Mesenchymal stem cell (in vitro differentiated cells and primary cell): ENCODE results near the gene KHDC4.

Experiments
- DNase-seq: peaks from one replicate; pipeline ENCODE4 v3.0.0-alpha.2; 2013
- H2AFZ ChIP-seq: one replicate; pipeline ENCODE4 v1.6.1; 2013; ENCODE audit warnings: low read depth, mild to moderate bottlenecking, control low read depth, inconsistent platforms, low read length, moderate library complexity
- H2AK5ac ChIP-seq: 2 replicates; pipeline ENCODE4 v1.6.1; 2013; ENCODE audit warnings: low read length, moderate library complexity, mild to moderate bottlenecking, inconsistent platforms; ENCODE audit not compliant: severe bottlenecking
- H2BK120ac ChIP-seq: one replicate; pipeline ENCODE4 v1.6.1; 2013; ENCODE audit warnings: low read depth, mild to moderate bottlenecking, inconsistent platforms, low read length, moderate library complexity
- H2BK12ac ChIP-seq, 2 experiments: one replicate each; pipeline ENCODE4 v1.6.1; 2013; ENCODE audit warnings: inconsistent platforms in 2 of 2, low read length in 2 of 2, mild to moderate bottlenecking in 2 of 2, moderate library complexity in 2 of 2, control low read depth in 1 of 2
- H2BK15ac ChIP-seq: one replicate; pipeline ENCODE4 v1.6.1; 2013; ENCODE audit warnings: mild to moderate bottlenecking, low read depth, inconsistent platforms; ENCODE audit not compliant: poor library complexity, severe bottlenecking
- H2BK5ac ChIP-seq: 2 replicates; pipeline ENCODE4 v1.6.1; 2013; ENCODE audit warnings: low read depth, mild to moderate bottlenecking, low read length, control low read depth, inconsistent platforms; ENCODE audit not compliant: poor library complexity, severe bottlenecking
- H3K14ac ChIP-seq, 2 experiments: one replicate each; pipeline ENCODE4 v1.6.1; 2013; ENCODE audit warnings: inconsistent platforms in 2 of 2, low read length in 2 of 2, control low read depth in 1 of 2, mild to moderate bottlenecking in 1 of 2, moderate library complexity in 1 of 2
- H3K18ac ChIP-seq, 2 experiments: one replicate each; pipeline ENCODE4 v1.6.1; 2013; ENCODE audit warnings: inconsistent platforms in 2 of 2, low read length in 2 of 2, control low read depth in 1 of 2, low read depth in 1 of 2, mild to moderate bottlenecking in 1 of 2
- H3K23ac ChIP-seq, 2 experiments: one replicate each; pipeline ENCODE4 v1.6.1; 2013; ENCODE audit warnings: inconsistent platforms in 2 of 2, low read length in 2 of 2, mild to moderate bottlenecking in 2 of 2, moderate library complexity in 2 of 2, control low read depth in 1 of 2
- H3K27ac ChIP-seq: 2 replicates; pipeline ENCODE4 v1.5.1; 2013; ENCODE audit warnings: mild to moderate bottlenecking, moderate library complexity, low read length, control low read depth, inconsistent platforms; ENCODE audit not compliant: poor library complexity, severe bottlenecking
- H3K27me3 ChIP-seq, 2 experiments: 2 replicates each; pipeline versions ENCODE4 v1.6.1 to v1.7.0; 2013; ENCODE audit warnings: low read length in 2 of 2, mild to moderate bottlenecking in 2 of 2, moderate library complexity in 2 of 2, control low read depth in 1 of 2, inconsistent platforms in 1 of 2; ENCODE audit not compliant: control insufficient read depth in 1 of 2, insufficient read depth in 1 of 2
- H3K36me3 ChIP-seq, 2 experiments: 2 replicates each; pipeline versions ENCODE4 v1.6.1 to v1.7.0; 2013; ENCODE audit warnings: low read length in 2 of 2, control low read depth in 1 of 2, inconsistent platforms in 1 of 2, low read depth in 1 of 2, mild to moderate bottlenecking in 1 of 2; ENCODE audit not compliant: insufficient read depth in 2 of 2, control insufficient read depth in 1 of 2
- H3K4ac ChIP-seq, 2 experiments: one replicate each; pipeline ENCODE4 v1.6.1; 2013; ENCODE audit warnings: inconsistent platforms in 2 of 2, low read length in 2 of 2, mild to moderate bottlenecking in 2 of 2, moderate library complexity in 2 of 2, control low read depth in 1 of 2, low read depth in 1 of 2
- H3K4me1 ChIP-seq: 2 replicates; pipeline ENCODE4 v1.6.1; 2013; ENCODE audit warnings: low read depth, low read length, control low read depth; ENCODE audit not compliant: control insufficient read depth, insufficient read depth
- H3K4me2 ChIP-seq: 2 replicates; pipeline ENCODE4 v1.6.1; 2013; ENCODE audit warnings: low read length, mild to moderate bottlenecking, inconsistent platforms; ENCODE audit not compliant: poor library complexity, severe bottlenecking
- H3K4me3 ChIP-seq, 2 experiments: 2 replicates each; pipeline versions ENCODE4 v1.5.1 to v1.7.0; 2013; ENCODE audit warnings: low read length in 2 of 2, mild to moderate bottlenecking in 2 of 2, control low read depth in 1 of 2, low read depth in 1 of 2; ENCODE audit not compliant: insufficient read depth in 1 of 2
- H3K79me1 ChIP-seq: replicated peaks from 2 replicates; pipeline ENCODE4 v1.6.1; 2013; ENCODE audit warnings: mild to moderate bottlenecking, control low read depth, low read length, inconsistent platforms; ENCODE audit not compliant: poor library complexity, severe bottlenecking
- H3K9ac ChIP-seq: 2 replicates; pipeline ENCODE4 v1.7.0; 2013; ENCODE audit warnings: mild to moderate bottlenecking, low read length, moderate library complexity
- H3K9me3 ChIP-seq: 2 replicates; pipeline ENCODE4 v1.7.0; 2013; ENCODE audit warnings: mild to moderate bottlenecking, low read length; ENCODE audit not compliant: control insufficient read depth
- H4K8ac ChIP-seq: one replicate; pipeline ENCODE4 v1.6.1; 2013; ENCODE audit warnings: inconsistent platforms, mild to moderate bottlenecking, low read length, moderate library complexity
- H4K91ac ChIP-seq: one replicate; pipeline ENCODE4 v1.6.1; 2013; ENCODE audit warnings: mild to moderate bottlenecking, low read length, inconsistent platforms
- WGBS: methylation state at CpG from one replicate; pipeline ENCODE4 v1.1.7; 2013; ENCODE audit warnings: mixed read lengths; 5-methylcytosine and 5-hydroxymethylcytosine counted together

The KHDC4 gene

DNA sequence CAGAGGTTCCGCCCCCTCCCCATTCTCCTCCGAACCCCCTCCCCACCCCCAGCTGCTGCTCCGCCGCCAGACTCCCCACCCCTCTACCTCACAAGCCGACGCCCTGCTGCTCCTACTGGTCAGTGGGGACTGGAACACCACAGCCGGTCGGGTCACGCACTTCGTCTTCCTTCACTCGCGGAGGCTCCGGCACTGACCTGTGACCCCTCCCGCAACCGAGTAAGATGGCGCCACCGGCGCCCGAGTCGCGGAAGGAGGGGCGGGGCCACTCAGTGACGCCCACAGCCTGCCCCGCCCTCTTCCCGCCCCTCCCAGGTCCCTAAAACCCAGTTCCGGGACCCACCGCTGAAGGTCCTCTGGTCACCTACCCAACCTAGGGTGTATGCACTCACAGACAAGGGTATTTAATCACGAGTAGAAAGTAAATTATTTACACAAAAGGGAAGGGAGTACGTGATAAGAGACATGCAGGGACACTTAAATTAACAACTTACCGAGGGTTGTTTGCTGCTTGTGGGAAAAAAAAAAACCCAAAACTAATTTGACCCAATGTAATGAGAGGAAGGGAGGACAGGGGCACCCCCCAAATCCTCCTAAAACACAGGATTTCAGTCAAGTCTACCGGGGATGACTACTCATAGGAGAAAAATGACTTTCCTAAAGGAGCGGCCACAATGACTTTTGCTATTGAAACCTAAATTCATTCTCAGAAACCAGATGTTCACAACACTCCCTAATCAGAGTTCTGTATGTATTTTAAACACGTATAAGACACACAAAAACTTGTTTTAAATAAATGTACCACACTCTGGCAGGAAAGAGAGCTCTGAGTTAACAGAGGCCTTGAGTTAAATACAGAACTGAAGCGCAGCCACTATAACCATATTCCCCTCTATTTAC lies 22.8 kb downstream of the KHDC4 start, which contains the start of gene RIT1:
TSS of gene RIT1 (minus strand) at position 194 of the 900 bp plus-strand sequence. CDS start 588 bp downstream, outside the sequence.
- 10% methylated on average over 27 of the region's 34 CpGs for WGBS
- Histone ChIP-seq H3K27ac (peak within 1 kb of the TSS; percentile 63), H3K36me3 (peaks cover 33 to 79% of the 10 kb centered on the region in 2 experiments)

DNA sequence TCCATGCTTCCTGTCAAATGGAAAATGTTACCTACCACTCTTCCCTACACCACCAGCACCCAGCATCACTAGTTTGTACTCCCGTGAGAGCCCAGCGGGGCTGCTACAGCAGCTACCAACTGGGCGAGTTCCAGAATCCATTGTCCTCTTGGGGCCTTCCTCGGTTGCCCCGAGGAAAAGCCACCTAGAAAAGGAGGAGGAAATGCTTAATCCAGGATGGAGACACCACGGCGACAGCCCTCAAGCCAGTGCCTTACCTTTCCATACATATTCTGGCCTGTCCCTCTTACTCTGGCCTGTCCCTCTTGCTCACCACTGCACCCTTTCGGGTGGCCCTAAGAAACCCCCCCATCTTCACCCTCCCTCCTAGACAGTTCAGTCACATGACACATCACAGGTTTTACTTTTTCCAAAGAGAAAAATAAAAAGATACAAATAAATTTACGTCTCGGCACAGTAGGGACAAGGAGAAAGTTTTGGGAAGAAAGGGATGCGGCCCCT lies 23.5 kb downstream of the KHDC4 start:
- Histone ChIP-seq H2BK5ac (no peak overlapping the region), H3K79me1 (peaks cover 9% of the 10 kb centered on the region), H3K4me2 (peak overlapping the region; percentile 95), H4K91ac (peak overlapping the region; percentile 57), H3K14ac (peak overlapping the region in 1 of 2 experiments; percentile 95), H3K27me3 (no peaks in the 10 kb centered on the region), H3K36me3 (peaks cover 34 to 79% of the 10 kb centered on the region in 2 experiments), H2AK5ac (peak overlapping the region; percentile 98), H3K27ac (peak overlapping the region; percentile 63), H2AFZ (peak overlapping the region; percentile 42), H3K23ac (no peak overlapping the region), H2BK15ac (no peak overlapping the region), H3K9me3 (no peaks in the 10 kb centered on the region), H3K18ac (peak overlapping the region; percentile 77 to 97), H4K8ac (peak overlapping the region; percentile 52), H2BK12ac (peak overlapping the region in 1 of 2 experiments; percentile 72), H2BK120ac (peak overlapping the region; percentile 52), H3K4ac (peak overlapping the region; percentile 46 to 99), H3K4me3 (peak overlapping the region; percentile 82 to 97), H3K9ac (peak overlapping the region; percentile 99), H3K4me1 (peaks cover 2% of the 10 kb centered on the region)
- DNase-seq, result peak; percentile 71
- 11% methylated on average over 8 of the region's 11 CpGs for WGBS

More for the DNA sequence above, 22.8 kb downstream of the KHDC4 start, which contains the start of gene RIT1:
- Histone ChIP-seq H2BK15ac (no peak within 1 kb of the TSS), H4K8ac (peak within 1 kb of the TSS; percentile 52), H3K4me2 (peak within 1 kb of the TSS; percentile 95), H2AFZ (peak within 1 kb of the TSS; percentile 60), H3K4me1 (peaks cover 2% of the 10 kb centered on the region), H3K27me3 (no peaks in the 10 kb centered on the region), H3K23ac (peak within 1 kb of the TSS in 1 of 2 experiments; percentile 66), H2BK120ac (peak within 1 kb of the TSS; percentile 52), H2AK5ac (peak within 1 kb of the TSS; percentile 98), H2BK5ac (no peak within 1 kb of the TSS), H2BK12ac (peak within 1 kb of the TSS in 1 of 2 experiments; percentile 72), H3K9ac (peak within 1 kb of the TSS; percentile 99), H3K14ac (peak within 1 kb of the TSS in 1 of 2 experiments; percentile 95), H3K18ac (peak within 1 kb of the TSS; percentile 77 to 97), H3K79me1 (peaks cover 9% of the 10 kb centered on the region), H3K4ac (peak within 1 kb of the TSS; percentile 46 to 99), H4K91ac (peak within 1 kb of the TSS; percentile 80), H3K9me3 (no peaks in the 10 kb centered on the region), H3K4me3 (peak within 1 kb of the TSS; percentile 82 to 97)
- peak; percentile 92 for DNase-seq

DNA sequence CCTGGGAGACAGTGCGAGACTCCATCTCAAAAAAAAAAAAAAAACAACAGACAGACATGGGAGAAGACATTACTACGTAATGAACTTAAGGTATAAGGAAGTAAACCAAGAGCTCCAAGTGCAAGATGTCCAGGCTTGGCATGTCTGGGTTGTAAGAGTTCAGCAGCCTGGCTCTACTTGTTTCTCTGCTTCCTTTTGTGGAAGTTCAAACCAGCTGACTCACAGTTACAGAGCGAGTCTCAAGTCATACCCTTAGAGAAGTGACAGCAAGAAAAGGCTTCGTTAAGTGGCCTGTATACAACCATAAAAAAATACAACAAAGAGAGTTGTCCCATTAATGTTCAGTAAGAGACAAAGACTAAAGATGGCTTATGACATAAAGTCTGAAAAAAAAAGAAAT lies 24.3 kb downstream of the KHDC4 start:
- DNase-seq, result peak; percentile 78
- H3K4me1 ChIP-seq, result peaks cover 2% of the 10 kb centered on the region
- H4K91ac ChIP-seq, result no peak overlapping the region
- H2BK15ac ChIP-seq, result no peak overlapping the region
- no peak overlapping the region for H3K14ac ChIP-seq
- H3K4ac ChIP-seq, result peak overlapping the region in 1 of 2 experiments; percentile 41
- H3K18ac ChIP-seq, result no peak overlapping the region
- no peak overlapping the region for H2BK120ac ChIP-seq
- H3K9me3 ChIP-seq, result no peaks in the 10 kb centered on the region
- H2BK5ac ChIP-seq, result no peak overlapping the region
- H2AK5ac ChIP-seq, result no peak overlapping the region
- no peak overlapping the region for H4K8ac ChIP-seq
- 36% methylated on average over 2 of the region's 4 CpGs for WGBS
- peaks cover 12% of the 10 kb centered on the region for H3K79me1 ChIP-seq
- H2BK12ac ChIP-seq, result no peak overlapping the region
- no peak overlapping the region for H3K23ac ChIP-seq
- H3K4me2 ChIP-seq, result no peak overlapping the region
- H3K36me3 ChIP-seq, result peaks cover 34 to 79% of the 10 kb centered on the region in 2 experiments
- peak overlapping the region; percentile 10 for H3K27ac ChIP-seq
- peak overlapping the region; percentile 99 for H3K9ac ChIP-seq
- H2AFZ ChIP-seq, result no peak overlapping the region
- H3K4me3 ChIP-seq, result peak overlapping the region in 1 of 2 experiments; percentile 97
- H3K27me3 ChIP-seq, result no peaks in the 10 kb centered on the region

DNA sequence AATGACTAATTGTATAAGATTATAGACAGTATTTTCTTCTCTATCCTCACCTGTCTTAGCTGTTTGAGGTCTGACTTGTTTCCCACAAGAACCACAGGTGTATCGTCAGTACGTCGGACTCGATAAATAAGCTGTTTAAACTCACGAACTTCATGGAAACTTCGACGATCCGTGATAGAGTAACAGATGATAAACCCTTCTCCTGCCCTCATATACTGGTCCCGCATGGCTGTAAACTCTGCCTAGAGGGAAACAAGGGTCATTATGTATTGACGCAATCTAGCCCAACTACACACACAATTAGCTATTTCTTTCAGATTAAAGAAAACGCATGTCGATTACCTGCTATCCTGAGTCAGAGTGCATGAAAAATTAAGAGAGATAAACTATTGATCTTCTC lies 30.0 kb downstream of the KHDC4 start:
- no peaks in the 10 kb centered on the region for H3K9me3 ChIP-seq
- peaks cover 54 to 91% of the 10 kb centered on the region in 2 experiments for H3K36me3 ChIP-seq
- H3K4me3 ChIP-seq, result no peak overlapping the region
- H3K14ac ChIP-seq, result no peak overlapping the region
- no peak overlapping the region for H2AK5ac ChIP-seq
- H3K27me3 ChIP-seq, result no peaks in the 10 kb centered on the region
- peaks cover 26% of the 10 kb centered on the region for H3K79me1 ChIP-seq
- WGBS, result 93% methylated on average over 12 of the region's 12 CpGs
- no peak overlapping the region for H3K18ac ChIP-seq
- H3K23ac ChIP-seq, result no peak overlapping the region
- no peak overlapping the region for H2BK15ac ChIP-seq
- no peak for DNase-seq
- H3K4ac ChIP-seq, result no peak overlapping the region
- H2AFZ ChIP-seq, result no peak overlapping the region
- H2BK120ac ChIP-seq, result no peak overlapping the region
- H3K4me2 ChIP-seq, result no peak overlapping the region
- H3K9ac ChIP-seq, result no peak overlapping the region
- H2BK12ac ChIP-seq, result no peak overlapping the region
- no peak overlapping the region for H2BK5ac ChIP-seq
- no peak overlapping the region for H4K8ac ChIP-seq
- H4K91ac ChIP-seq, result no peak overlapping the region
- H3K4me1 ChIP-seq, result no peaks in the 10 kb centered on the region
- H3K27ac ChIP-seq, result no peak overlapping the region
